GM12874 (cell line): ENCODE measurements around the gene PKP1.
A peak's percentile ranks its signal among the peaks of the same experiment; 100 is the strongest.

Source experiments
- TF ChIP-seq, protein P1 (sequence below): IDR thresholded peaks from 2 replicates; pipeline ENCODE4 v1.5.1; 2011; ENCODE audit warnings: low read depth, mild to moderate bottlenecking, control low read depth, low read length, moderate library complexity; ENCODE audit not compliant: insufficient read depth

The PKP1 gene

DNA sequence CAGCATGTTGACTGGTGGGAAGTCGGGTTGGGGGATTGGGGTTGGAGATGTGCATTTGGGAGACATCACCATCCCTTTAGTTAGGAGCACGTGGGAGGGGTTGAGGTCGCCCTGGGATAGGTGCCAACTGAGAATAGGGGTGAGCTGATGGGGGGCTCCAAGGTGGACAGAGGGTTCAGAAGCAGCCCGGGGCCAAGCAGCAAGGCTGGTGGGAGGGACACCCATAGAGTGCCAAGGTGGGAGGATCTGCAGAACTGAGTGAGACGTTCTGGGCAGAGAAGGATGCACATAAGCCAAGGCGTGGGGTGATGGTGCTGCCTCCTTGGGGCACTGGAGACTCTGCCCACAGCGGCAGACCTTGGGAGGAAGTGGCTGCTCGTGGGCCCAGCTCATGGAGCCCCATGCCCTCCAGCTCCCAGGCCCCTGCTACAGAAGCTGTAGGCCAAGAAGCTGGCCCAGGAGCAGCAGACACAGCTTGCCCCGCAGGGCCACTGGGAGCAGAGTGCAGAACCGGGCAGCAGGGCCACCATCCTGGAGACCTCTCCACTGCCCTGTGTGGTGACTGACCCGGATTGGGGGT, 31.4 kb upstream of the PKP1 start:
- TF ChIP-seq, protein P1, sequence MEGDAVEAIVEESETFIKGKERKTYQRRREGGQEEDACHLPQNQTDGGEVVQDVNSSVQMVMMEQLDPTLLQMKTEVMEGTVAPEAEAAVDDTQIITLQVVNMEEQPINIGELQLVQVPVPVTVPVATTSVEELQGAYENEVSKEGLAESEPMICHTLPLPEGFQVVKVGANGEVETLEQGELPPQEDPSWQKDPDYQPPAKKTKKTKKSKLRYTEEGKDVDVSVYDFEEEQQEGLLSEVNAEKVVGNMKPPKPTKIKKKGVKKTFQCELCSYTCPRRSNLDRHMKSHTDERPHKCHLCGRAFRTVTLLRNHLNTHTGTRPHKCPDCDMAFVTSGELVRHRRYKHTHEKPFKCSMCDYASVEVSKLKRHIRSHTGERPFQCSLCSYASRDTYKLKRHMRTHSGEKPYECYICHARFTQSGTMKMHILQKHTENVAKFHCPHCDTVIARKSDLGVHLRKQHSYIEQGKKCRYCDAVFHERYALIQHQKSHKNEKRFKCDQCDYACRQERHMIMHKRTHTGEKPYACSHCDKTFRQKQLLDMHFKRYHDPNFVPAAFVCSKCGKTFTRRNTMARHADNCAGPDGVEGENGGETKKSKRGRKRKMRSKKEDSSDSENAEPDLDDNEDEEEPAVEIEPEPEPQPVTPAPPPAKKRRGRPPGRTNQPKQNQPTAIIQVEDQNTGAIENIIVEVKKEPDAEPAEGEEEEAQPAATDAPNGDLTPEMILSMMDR = no peak

GRCh38 chr1:201252944-201253371, 30.3 kb upstream of the PKP1 start:
- TF ChIP-seq, protein P1 = no peak

DNA sequence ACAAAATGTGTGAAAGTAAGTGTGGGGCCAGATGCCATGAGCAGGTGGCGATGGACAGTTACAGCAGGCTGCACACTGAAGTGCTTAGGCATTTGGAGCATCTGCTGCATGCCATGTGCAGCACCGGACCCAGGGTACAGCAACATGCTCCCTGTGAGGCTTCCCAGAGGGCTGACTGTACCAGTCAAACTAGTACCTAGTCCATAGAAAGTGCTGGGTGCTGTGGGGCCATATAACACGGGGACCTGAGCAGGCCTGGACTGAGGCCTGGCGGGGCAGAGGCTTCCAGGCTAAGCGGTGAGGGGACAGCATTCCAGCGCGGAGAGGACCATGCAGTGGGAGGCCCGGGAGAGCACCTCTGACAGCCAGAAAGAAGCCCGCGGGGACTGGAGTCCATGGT, 29.9 kb upstream of the PKP1 start:
- TF ChIP-seq, protein P1 = no peak

DNA sequence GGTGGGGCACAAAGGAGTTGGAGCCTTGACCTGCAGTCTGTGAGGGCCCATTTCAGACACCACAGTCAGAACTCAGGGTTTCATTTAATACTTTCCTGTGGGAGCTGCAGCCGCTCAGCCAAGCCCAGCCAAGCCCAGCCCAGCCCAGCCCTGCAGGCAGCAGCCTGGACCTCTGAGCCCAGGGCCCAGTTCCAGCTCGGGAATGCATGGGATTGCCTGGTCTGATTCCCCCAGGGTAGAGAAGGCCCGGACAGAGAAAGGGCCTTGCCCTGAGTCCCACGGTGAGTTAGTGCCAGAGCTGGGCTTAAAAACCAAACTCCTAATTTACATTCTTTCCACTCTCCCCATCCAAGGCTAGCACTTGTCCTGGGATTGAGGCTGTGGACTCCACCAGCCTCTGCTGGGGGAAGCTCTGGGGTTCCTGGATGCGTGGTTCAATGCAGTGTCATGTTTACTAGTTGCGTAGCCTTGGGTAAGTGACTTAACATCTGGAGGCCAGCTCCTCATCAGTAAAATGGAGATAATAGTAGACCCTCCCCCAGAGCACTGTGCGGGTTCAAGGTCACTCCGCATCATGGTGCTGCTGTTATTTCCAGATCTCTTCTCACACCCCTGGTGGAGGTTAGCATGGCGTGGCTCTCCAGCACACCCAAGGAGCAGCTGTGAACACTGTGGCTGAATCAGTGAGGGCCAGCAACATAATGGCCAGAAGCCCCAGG, 29.2 kb upstream of the PKP1 start:
- TF ChIP-seq, protein P1 = no peak

- TF ChIP-seq, protein P1 = peak; percentile 99
Observed at GRCh38 chr1:201254625-201255478, 28.5 kb upstream of the PKP1 start.

- TF ChIP-seq, protein P1 = no peak
Observed at GRCh38 chr1:201255479-201256362, 27.6 kb upstream of the PKP1 start.
